ENCODE measurements around the gene RUFY1.
"Not testable (repeated sequence)": the region's sequence is repeated elsewhere in the genome, so short reads cannot be mapped to it uniquely, and the experiment has no call there.

DNA sequence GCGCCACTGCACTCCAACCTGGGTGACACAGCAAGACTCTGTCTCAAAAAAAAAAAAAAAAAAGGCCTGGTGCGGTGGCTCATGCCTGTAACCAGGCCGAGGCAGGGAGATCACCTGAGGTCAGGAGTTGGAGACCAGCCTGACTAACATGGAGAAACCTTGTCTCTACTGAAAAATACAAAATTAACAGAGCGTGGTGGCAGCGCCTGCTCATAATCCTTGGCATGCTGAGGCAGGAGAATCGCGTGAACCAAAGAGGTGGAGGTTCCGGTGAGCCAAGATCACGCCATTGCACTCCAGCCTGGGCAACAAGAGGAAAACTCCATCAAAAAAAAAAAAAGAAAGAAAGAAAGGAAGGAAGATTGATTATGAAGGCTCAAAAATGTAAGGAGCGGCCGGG lies 88.9 kb downstream of the RUFY1 start:
- not testable (repeated sequence) for TF ChIP-seq POLR2A, CTCF (IDR thresholded peaks at IDR 0.05)

Measured in ovary (tissue), 3 donors.